ENCODE results near the gene QRSL1.
A peak's percentile ranks its signal among the peaks of the same experiment; 100 is the strongest.
"Not testable (repeated sequence)": the region's sequence is repeated elsewhere in the genome, so short reads cannot be mapped to it uniquely, and the experiment has no call there.

Gene QRSL1

DNA sequence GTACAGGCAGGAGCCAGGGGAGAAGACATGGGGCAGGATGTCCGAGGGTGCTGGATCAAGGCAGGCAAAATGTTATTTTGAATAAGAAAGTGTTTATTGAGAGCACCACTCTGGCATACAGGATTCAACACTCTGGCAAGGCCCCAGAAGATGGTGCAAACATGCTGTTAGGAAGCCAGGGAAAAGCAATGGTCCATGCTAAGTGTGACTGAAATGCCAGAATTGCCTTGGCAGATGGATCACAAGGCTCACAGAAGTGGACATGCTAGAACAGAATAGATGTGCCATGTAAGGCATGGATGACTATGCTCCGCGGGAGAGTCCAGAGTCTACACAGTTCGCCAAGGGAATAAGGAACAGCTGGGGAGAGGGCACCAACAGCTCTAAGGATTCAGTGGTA, 54.6 kb downstream of the QRSL1 start:
- DNase-seq = no peak

DNA sequence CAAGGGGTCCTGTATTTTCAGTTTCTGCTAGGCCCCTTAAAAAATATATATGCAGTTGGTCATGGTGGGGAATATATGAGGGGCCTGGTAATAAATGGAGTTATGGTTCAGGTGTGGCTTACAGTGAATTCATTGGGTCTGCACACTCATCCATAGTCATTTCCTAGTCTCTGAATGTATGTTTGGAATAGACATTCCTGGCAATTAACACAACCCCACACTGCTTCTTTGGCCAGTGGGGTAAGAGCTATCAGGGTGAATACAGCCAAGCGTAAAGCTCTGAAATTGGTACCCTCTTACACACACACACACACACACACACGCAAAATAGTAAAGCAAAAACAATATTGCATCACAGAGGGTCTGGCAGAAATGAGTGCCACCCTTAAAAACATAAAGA, 56.5 kb downstream of the QRSL1 start:
- no peak for DNase-seq

DNA sequence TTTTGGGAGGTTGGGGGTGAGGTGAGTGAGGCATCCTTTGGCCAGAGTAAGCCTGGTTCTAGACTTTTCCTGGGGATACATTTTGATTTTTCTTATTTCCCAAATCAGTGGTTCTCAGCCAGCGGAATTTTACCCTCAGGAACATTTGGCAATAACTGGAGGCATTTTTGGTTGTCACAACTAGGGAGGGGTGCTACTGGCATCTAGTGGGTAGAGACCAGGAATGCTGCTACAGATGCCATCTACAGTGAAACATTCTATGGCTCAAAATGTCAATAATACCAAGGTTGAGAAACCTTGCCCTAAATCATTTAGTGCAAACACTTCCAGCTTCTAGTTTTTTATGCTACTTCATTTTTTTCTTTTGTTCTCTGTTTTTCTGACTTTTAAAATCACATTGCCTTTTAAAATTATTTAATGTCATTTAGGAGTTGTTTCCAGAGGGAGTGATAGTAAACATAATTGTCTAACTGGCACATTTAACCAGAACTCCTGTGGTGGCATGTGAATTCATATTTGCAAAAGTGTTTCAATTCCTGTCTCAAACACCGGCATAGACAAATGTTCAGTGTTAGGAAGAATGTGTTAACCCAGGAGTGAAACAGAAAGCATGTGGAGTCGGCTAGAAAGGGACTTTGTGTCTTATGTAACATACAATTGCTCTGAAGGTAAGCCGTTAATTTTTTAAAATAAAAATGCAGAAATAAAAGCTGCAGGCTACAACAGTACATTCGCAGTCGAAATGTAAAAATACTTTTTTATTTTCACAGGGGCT, 59.0 kb downstream of the QRSL1 start:
- no peak for DNase-seq

DNA sequence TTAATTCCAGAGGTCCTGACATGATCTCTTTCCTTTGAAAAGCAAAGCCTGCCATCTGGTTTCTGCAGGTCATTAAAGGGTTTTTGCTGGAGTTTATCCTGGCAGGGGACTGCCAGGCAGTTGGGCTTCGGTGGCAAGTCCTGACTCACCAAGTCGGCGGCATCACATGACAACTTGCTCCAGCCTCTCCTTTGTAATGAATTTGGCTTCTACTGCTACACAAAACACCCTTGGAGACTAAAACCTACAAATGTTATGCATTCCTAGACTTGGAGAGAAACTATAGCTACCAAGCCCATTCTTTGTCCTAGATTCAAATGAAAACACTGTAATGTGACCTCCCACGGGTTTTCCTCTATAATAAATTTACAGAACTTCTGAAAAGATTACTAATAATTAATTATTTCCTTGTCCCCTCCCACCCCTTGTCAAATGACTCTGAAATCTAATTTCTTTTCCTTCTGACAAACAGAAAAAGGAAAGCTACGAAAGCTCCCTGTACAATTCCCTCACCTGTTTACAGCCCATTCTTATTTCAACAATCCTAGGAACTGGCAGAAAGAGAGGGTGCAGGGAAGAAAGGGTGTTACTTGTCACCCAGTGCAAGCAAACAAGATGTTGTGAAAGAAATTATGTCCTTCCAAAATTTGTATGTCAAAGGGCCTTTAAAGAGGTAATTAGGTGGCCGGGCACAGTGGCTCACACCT, 62.9 kb downstream of the QRSL1 start:
- DNase-seq = no peak

DNA sequence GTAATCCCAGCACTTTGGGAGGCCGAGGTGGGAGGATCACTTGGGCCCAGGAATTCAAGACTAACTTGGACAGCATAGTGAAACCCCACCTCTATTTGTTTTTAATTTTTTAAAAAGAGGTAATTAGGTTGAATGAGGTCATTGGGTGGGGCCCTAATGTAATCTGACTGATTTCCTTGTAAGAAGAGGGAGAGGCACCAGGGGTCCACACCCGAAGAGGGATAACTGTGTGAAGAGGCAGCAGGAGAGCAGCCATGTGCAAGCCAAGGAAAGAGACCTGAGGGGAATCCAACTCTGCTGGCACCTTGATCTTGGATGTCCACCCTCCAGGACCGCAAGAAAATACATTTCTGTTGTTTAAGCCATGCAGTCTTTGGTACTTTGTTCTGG, 63.4 kb downstream of the QRSL1 start:
- no peak for DNase-seq

DNA sequence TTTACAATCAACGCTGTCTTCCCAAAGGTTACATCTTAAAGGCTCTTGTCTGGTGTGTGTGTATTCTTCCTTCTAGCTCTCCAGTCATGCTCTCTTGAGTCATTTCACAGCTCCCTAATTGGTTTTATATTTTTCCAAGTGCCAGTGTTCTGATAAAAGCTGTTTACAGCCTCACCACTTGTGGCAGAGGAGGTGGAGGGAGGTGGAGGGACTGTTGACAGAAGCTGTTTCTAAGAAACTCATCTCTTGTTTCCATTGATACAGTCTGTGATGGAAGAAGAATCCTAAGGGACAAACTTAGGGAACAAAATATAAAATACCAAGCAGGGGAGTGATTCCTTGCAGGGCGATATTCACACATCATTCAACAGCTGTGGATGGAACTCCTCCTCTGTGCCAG, 64.0 kb downstream of the QRSL1 start:
- no peak for DNase-seq

DNA sequence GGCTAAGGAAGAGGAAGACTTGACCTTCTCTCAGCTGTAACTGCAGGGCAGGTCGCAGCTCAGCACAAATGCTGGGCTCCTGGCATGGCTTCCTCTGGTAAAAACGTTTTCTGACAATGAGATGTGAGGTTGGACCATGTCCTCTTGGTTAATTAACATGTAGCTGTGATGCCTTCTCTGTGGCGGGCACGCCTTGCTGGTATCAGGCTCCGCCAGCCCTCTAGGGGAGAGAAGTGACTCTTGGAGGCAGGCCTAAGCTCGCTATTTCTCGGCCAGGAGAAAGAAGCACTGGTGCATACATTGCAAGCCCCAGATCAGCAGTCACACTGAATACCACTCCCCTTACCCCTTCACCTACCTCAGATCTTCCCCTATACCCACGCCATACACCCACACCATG, 65.0 kb downstream of the QRSL1 start:
- no peak for DNase-seq

DNA sequence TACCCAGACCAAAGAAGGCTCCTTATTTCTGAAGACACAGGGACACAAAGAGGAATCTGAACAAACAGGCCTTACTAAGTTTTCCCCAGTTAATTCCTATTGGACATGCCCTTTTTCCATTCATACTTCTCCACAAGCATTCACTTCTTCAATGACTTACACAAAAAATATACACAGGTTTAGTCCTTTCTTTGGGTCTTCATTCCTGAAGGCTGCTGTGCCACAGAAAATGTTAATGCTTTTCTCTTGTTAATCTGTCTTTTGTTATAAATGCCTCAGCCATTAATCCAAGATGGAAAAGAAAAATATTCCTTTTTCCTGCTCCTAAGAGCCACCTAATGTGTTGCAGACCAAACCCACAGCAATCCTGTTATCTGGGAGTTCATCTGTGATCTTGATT, 71.2 kb downstream of the QRSL1 start:
- DNase-seq = no peak

DNA sequence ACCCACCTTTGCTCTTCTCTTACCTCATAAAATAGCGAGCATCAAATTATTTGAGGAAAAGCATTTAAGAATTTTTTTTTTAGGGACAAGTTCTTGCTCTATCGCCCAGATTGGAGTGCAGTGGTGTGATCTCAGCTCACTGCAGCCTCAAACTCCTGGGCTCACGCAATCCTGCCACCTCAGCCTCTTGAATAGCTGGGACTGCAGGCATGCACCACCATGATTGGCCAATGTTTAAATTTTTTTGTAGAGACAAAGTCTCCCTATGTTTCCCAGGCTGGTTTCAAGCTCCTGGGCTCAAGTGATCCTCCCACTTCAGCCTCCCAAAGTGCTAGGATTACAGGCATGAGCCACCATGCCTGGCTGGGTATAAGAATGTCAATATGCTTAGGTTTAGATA, 71.8 kb downstream of the QRSL1 start:
- DNase-seq = not testable (repeated sequence)

DNA sequence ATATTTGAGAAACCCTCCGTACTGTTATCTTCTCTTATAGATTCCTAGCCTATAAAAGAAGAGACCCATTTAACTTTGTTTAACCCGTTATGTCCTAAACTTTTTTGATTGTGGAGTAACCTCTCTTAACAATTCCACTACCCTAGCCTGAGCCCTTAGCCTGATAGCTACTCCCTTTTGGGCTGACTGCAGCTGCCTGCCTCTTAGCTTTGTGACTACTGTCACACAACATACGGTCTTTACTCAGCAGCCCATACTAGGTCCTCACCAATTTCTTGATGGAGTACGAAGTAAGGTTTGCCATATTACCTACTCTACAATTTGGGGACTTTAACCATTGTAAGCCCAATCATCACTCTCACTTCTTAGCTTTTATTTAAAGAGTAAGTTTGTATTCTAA, 72.7 kb downstream of the QRSL1 start:
- DNase-seq = no peak

DNA sequence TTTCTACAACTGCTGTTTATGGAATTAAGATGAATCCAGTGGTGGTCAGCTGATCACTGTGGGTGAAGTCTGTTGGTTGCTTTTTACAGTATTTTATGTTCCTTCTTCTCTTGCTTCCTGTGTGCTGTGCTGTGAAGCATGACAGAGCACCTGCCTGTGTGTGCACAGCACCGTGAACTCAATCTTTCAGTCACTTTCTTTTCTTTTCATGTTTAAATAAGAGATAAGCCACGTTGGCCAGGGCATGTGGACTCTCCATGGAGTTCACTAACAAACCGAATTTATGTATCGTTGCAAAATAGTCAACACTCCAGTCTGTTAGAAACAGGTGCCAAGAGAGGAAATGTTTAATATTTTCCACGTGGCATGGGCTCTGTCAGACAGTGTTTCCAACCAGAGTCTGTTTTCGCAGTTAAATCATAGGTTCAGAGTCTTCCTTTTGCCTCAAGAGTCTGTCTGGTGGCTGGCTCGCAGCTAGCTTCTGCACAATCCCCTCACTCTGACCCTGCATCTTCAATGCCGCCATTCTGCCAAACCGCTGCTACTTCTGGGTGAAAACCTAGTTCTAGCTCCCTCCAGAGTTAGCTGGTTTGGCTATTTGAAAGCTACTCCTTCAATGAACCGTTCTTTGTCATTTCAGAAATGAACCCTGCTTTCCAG, 73.2 kb downstream of the QRSL1 start:
- peak; percentile 48 for DNase-seq

DNA sequence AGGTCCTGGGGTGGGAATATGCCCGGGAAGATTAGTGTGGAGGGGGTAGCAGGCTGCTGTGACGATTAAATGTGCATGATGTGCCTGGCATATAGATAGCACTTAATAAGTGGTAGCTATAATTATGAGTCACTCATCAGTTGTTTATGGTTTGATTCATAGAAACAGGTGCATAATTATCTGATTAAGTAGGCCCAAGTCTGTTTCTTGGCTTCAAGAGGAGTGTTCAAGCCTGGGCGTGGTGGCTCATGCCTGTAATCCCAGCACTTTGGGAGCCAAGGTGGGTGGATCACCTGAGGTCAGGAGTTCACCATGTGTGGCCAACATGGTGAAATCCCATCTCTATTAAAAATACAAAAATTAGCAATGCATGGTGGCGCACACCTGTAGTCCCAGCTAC, 74.9 kb downstream of the QRSL1 start:
- DNase-seq = no peak

DNA sequence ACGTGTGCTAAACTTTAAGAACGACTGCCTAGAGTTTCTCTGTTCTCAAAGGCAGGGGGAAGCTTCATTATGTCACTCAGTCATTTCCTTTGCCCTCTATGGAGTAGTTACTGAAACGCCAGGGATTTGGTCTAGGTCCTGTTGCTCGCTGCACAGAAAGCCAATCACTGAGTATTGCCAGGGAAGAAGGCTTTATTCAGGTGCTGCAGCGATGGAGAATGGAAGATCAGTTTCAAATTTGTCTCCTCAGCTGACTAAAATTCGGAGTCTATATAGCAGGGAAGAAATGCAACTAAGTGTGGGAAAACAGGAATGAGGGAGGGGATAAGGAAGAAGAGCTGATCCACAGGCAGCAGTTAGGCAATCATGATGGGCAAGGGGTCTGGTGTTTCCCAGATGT, 75.8 kb downstream of the QRSL1 start:
- no peak for DNase-seq

DNA sequence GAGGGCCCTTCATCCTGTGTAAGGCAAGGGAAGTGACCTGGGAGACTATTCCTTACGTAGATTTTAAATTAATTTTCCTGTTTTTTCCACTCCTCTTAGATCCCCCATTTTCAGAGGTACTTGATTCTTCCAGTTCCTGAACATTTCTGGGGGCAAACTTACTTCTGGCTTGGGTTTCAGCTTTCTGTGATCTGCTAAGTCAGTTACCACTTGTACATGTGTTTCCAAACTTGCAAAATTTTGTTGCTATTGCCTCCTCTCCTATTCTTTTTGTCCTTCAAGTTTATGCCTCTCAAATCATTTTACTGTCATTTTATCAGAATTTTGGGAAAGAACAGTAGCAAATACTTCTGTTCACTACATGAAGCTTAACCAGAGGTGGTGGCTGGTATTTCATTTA, 81.2 kb downstream of the QRSL1 start:
- no peak for DNase-seq

DNA sequence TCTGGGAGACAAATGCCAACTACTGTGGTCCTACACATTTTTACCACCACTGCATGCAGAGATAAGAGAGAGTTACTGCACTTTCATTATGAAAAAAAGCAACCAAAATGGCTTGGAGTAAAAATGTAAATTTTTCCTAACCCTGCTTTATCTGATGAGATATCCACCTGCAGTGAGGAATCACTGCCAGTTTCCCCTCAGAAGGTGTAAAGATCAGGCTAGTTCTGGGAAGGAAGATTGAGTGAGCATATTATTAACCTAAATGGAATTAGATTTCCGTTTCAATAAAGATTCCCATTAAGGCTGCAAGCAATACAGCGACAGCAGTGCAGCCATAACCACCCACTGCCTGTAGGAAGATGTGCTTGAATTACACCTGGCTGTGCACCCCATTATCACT, 84.9 kb downstream of the QRSL1 start:
- no peak for DNase-seq

DNA sequence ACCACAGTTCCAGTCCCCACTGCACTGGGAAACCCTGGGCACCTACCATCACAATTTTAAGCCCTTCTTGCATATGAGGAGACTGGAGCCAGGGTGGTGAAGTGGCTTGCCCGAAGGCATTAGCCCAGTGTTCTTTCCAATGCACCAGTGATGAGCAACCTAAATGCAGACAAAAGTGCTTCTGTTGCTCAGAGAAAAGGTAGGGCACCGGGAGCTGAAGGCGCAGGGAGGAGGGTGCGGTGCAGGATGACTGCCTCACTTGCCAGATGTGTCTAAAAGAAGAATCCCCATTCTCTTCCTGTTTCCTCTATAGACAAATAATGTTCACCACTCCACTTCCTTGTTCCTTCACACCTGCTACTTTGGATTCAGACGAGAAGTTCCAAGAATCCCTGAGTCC, 86.5 kb downstream of the QRSL1 start:
- no peak for DNase-seq

DNA sequence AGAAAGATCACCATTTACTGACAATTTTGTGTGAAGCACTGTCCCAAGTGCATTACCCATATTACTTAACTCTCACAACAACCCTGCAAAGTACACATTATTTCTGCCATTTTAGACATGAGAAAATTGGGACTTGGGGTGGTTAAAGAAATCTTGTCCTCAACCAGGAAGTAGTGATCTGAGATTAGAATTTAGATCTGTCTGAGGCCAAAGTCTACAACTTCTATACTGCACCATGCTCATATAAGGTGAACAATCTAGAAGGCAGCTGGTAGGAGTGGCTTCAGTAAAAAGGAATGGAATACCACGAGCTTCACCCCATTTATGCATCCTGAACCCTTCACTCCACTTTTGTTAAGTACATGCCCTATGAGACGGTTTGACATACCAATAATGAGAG, 87.6 kb downstream of the QRSL1 start:
- no peak for DNase-seq
